Measurements from ENCODE around the gene FBF1.

DNA sequence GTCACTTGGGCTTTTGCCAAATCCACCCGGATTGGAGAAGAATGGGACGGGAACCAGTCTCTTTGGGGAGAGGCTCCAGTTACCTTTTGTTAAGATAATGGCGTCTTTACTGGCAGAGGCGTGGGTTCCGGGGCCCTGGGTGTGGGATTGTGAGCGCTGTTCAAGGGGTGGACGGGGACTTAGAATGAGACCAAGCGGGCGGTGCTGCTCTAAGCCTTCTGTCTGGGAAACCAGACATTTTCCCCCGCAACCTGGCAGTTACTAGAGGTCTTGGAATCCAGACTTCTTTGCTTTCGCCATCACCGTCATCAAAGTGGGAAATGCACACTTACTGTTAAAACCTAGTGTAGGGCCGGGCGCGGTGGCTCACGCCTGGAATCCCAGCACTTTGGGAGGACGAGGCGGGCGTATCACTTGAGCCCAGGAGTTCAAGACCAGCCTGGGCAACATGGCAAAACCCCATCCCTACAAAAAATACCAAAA lies 38.9 kb upstream of the FBF1 start:
- TF ChIP-seq BHLHE40 (IDR thresholded peaks at IDR 0.05; ENCODE audit: borderline replicate concordance) (no peak), SP1 (IDR thresholded peaks at IDR 0.05) (no peak), FOXA1 (IDR thresholded peaks at IDR 0.05) (no peak), ZNF384 (IDR thresholded peaks at IDR 0.05) (no peak), HDGF (IDR thresholded peaks at IDR 0.05; ENCODE audit: borderline replicate concordance) (no peak), SUZ12 (IDR thresholded peaks at IDR 0.05) (no peak), ELF4 (IDR thresholded peaks at IDR 0.05) (no peak)

All from HEK293T (cell line).